NCI-H1694 treated with DMSO at 0.1 percent for 48 hours (cell line): ENCODE measurements around the gene SEPTIN6.

Experiments used
- DNase-seq: peaks from one replicate; lab custom pipeline; 2025; lab: John Stamatoyannopoulos, UW

The SEPTIN6 gene

GRCh38 chrX:119693040-119693995 lies at the start of gene SEPTIN6:
Gene SEPTIN6, minus strand, starts transcription at chrX:119693168. Its CDS starts 63 bp downstream, at chrX:119693105.
- DNase-seq, result peak; percentile 18

GRCh38 chrX:119738742-119739141 lies 45.8 kb upstream of the SEPTIN6 start:
- no peak for DNase-seq

GRCh38 chrX:119736206-119736764 lies 43.3 kb upstream of the SEPTIN6 start:
- DNase-seq, result no peak

GRCh38 chrX:119735467-119735866 lies 42.5 kb upstream of the SEPTIN6 start:
- no peak for DNase-seq

GRCh38 chrX:119734897-119735339 lies 42.0 kb upstream of the SEPTIN6 start:
- peak; percentile 37 for DNase-seq

GRCh38 chrX:119729408-119730201 lies 36.6 kb upstream of the SEPTIN6 start:
- peak; percentile 31 for DNase-seq

- DNase-seq, result no peak
Observed at GRCh38 chrX:119728487-119728886, 35.5 kb upstream of the SEPTIN6 start.

- no peak for DNase-seq
Observed at GRCh38 chrX:119726900-119727555, 34.1 kb upstream of the SEPTIN6 start.

GRCh38 chrX:119721926-119722325 lies 29.0 kb upstream of the SEPTIN6 start:
- DNase-seq, result no peak

- DNase-seq, result no peak
Observed at GRCh38 chrX:119721487-119721886, 28.5 kb upstream of the SEPTIN6 start.

GRCh38 chrX:119709630-119710029 lies 16.7 kb upstream of the SEPTIN6 start:
- no peak for DNase-seq

- DNase-seq, result no peak
Observed at GRCh38 chrX:119708936-119709335, 16.0 kb upstream of the SEPTIN6 start.

- no peak for DNase-seq
Observed at GRCh38 chrX:119706616-119707015, 13.6 kb upstream of the SEPTIN6 start.

GRCh38 chrX:119698845-119699244 lies 5.9 kb upstream of the SEPTIN6 start:
- peak; percentile 32 for DNase-seq

- no peak for DNase-seq
Observed at GRCh38 chrX:119696251-119696890, 3.4 kb upstream of the SEPTIN6 start.

GRCh38 chrX:119695535-119696050 lies 2.6 kb upstream of the SEPTIN6 start:
- no peak for DNase-seq

GRCh38 chrX:119694601-119695534 lies 1.9 kb upstream of the SEPTIN6 start:
- no peak for DNase-seq

GRCh38 chrX:119693996-119694451 lies 1.1 kb upstream of the SEPTIN6 start:
- no peak for DNase-seq

GRCh38 chrX:119692191-119693039 lies 553 bp downstream of the SEPTIN6 start:
- DNase-seq, result peak; percentile 46
